Measurements from ENCODE around the gene CHD2.

CHD2 gene

GRCh38 chr15:92979011-92979701, 79.0 kb downstream of the CHD2 start:
- no peak overlapping the region for H3K4me3 ChIP-seq (ENCODE audit: low read depth, low read length)
- no peak for TF ChIP-seq CTCF (IDR thresholded peaks at IDR 0.05; ENCODE audit: borderline replicate concordance, insufficient read depth, low read depth, low read length)

- no peak for TF ChIP-seq CTCF (IDR thresholded peaks at IDR 0.05; ENCODE audit: borderline replicate concordance, insufficient read depth, low read depth, low read length)
- H3K4me3 ChIP-seq (ENCODE audit: low read depth, low read length), result no peak overlapping the region
These were observed 81.2 kb downstream of the CHD2 start for GRCh38 chr15:92981333-92981732.

- no peak overlapping the region for H3K4me3 ChIP-seq (ENCODE audit: low read depth, low read length)
- TF ChIP-seq CTCF (IDR thresholded peaks at IDR 0.05; ENCODE audit: borderline replicate concordance, insufficient read depth, low read depth, low read length), result no peak
These were observed 84.0 kb downstream of the CHD2 start for GRCh38 chr15:92984161-92984560.

- H3K4me3 ChIP-seq (ENCODE audit: low read depth, low read length), result no peak overlapping the region
- no peak for TF ChIP-seq CTCF (IDR thresholded peaks at IDR 0.05; ENCODE audit: borderline replicate concordance, insufficient read depth, low read depth, low read length)
These were observed 89.3 kb downstream of the CHD2 start for GRCh38 chr15:92989470-92989869.

GRCh38 chr15:92990031-92990430, 89.9 kb downstream of the CHD2 start:
- H3K4me3 ChIP-seq (ENCODE audit: low read depth, low read length), result no peak overlapping the region
- no peak for TF ChIP-seq CTCF (IDR thresholded peaks at IDR 0.05; ENCODE audit: borderline replicate concordance, insufficient read depth, low read depth, low read length)

GRCh38 chr15:92992720-92993119, 92.6 kb downstream of the CHD2 start:
- no peak overlapping the region for H3K4me3 ChIP-seq (ENCODE audit: low read depth, low read length)
- no peak for TF ChIP-seq CTCF (IDR thresholded peaks at IDR 0.05; ENCODE audit: borderline replicate concordance, insufficient read depth, low read depth, low read length)

GRCh38 chr15:92997821-92998220, 97.7 kb downstream of the CHD2 start:
- no peak for TF ChIP-seq CTCF (IDR thresholded peaks at IDR 0.05; ENCODE audit: borderline replicate concordance, insufficient read depth, low read depth, low read length)
- H3K4me3 ChIP-seq (ENCODE audit: low read depth, low read length), result no peak overlapping the region
